Measurements from ENCODE around the gene FAM13A.

FAM13A gene

GRCh38 chr4:88811904-88812303 lies 245.1 kb downstream of the FAM13A start:
- no peak for TF ChIP-seq CTCF (IDR thresholded peaks at IDR 0.05; ENCODE audit: low read length, missing control alignments)
- H3K4me3 ChIP-seq (replicated peaks; ENCODE audit: low read depth, low read length) = no peak overlapping the region
- DNase-seq (ENCODE audit: low read depth) = no peak

- H3K4me3 ChIP-seq (replicated peaks; ENCODE audit: low read depth, low read length) = no peak overlapping the region
- DNase-seq (ENCODE audit: low read depth) = no peak
- TF ChIP-seq CTCF (IDR thresholded peaks at IDR 0.05; ENCODE audit: low read length, missing control alignments) = no peak
These were observed 246.7 kb downstream of the FAM13A start for GRCh38 chr4:88810325-88810724.

- no peak for DNase-seq (ENCODE audit: low read depth)
- H3K4me3 ChIP-seq (replicated peaks; ENCODE audit: low read depth, low read length) = no peak overlapping the region
- TF ChIP-seq CTCF (IDR thresholded peaks at IDR 0.05; ENCODE audit: low read length, missing control alignments) = no peak
These were observed 247.3 kb downstream of the FAM13A start for GRCh38 chr4:88809576-88810219.

GRCh38 chr4:88809101-88809500 lies 247.9 kb downstream of the FAM13A start:
- no peak overlapping the region for H3K4me3 ChIP-seq (replicated peaks; ENCODE audit: low read depth, low read length)
- no peak for DNase-seq (ENCODE audit: low read depth)
- no peak for TF ChIP-seq CTCF (IDR thresholded peaks at IDR 0.05; ENCODE audit: low read length, missing control alignments)

- TF ChIP-seq CTCF (IDR thresholded peaks at IDR 0.05; ENCODE audit: low read length, missing control alignments) = no peak
- no peak overlapping the region for H3K4me3 ChIP-seq (replicated peaks; ENCODE audit: low read depth, low read length)
- DNase-seq (ENCODE audit: low read depth) = no peak
These were observed 249.5 kb downstream of the FAM13A start for GRCh38 chr4:88807499-88807898.

- DNase-seq (ENCODE audit: low read depth) = no peak
- no peak overlapping the region for H3K4me3 ChIP-seq (replicated peaks; ENCODE audit: low read depth, low read length)
- TF ChIP-seq CTCF (IDR thresholded peaks at IDR 0.05; ENCODE audit: low read length, missing control alignments) = no peak
These were observed 252.8 kb downstream of the FAM13A start for GRCh38 chr4:88804234-88804633.

- no peak for TF ChIP-seq CTCF (IDR thresholded peaks at IDR 0.05; ENCODE audit: low read length, missing control alignments)
- peak; percentile 92 for DNase-seq (ENCODE audit: low read depth)
- H3K4me3 ChIP-seq (replicated peaks; ENCODE audit: low read depth, low read length) = no peak overlapping the region
These were observed 253.3 kb downstream of the FAM13A start for GRCh38 chr4:88803600-88804096.

All from fibroblast of pulmonary artery (primary cell).